AG10803 (cell line): ENCODE results near the gene NTN4.

Experiments
- DNase-seq: peaks from one replicate; pipeline ENCODE4 v3.0.0; 2010; ENCODE audit warnings: low read depth
- H3K4me3 ChIP-seq: 2 replicates; pipeline ENCODE4 v1.5.1; 2011; ENCODE audit warnings: mild to moderate bottlenecking, low read length, control low read depth
- CTCF ChIP-seq: conservative IDR thresholded peaks from 2 replicates; pipeline ENCODE4 v1.5.1; 2011; ENCODE audit warnings: mild to moderate bottlenecking, low read length, control low read depth, inconsistent platforms

NTN4 gene

GRCh38 chr12:95720146-95720545 lies 70.4 kb downstream of the NTN4 start:
- DNase-seq, result no peak
- no peak overlapping the region for H3K4me3 ChIP-seq
- no peak for TF ChIP-seq CTCF

GRCh38 chr12:95718772-95719171 lies 71.8 kb downstream of the NTN4 start:
- no peak for TF ChIP-seq CTCF
- H3K4me3 ChIP-seq, result no peak overlapping the region
- DNase-seq, result no peak

- H3K4me3 ChIP-seq, result no peak overlapping the region
- no peak for DNase-seq
- no peak for TF ChIP-seq CTCF
Observed at GRCh38 chr12:95718006-95718431, 72.5 kb downstream of the NTN4 start.

GRCh38 chr12:95717316-95717928 lies 73.1 kb downstream of the NTN4 start:
- DNase-seq, result no peak
- no peak for TF ChIP-seq CTCF
- H3K4me3 ChIP-seq, result no peak overlapping the region

GRCh38 chr12:95715177-95715576 lies 75.4 kb downstream of the NTN4 start:
- no peak overlapping the region for H3K4me3 ChIP-seq
- TF ChIP-seq CTCF, result no peak
- no peak for DNase-seq

GRCh38 chr12:95712269-95712668 lies 78.3 kb downstream of the NTN4 start:
- DNase-seq, result no peak
- no peak overlapping the region for H3K4me3 ChIP-seq
- no peak for TF ChIP-seq CTCF

GRCh38 chr12:95710386-95710785 lies 80.2 kb downstream of the NTN4 start:
- no peak for TF ChIP-seq CTCF
- DNase-seq, result no peak
- no peak overlapping the region for H3K4me3 ChIP-seq
